GM19023 (cell line): ENCODE data around the gene PPIL6.
A peak's percentile ranks its signal among the peaks of the same experiment; 100 is the strongest.

ENCODE experiments used
- ATAC-seq: cut with Tn5 transposase; IDR thresholded peaks from one replicate; pipeline ENCODE4 v1.9.1; 2021; ENCODE audit warnings: mild to moderate bottlenecking, moderate library complexity; ENCODE audit not compliant: unreplicated experiment

PPIL6 gene

GRCh38 chr6:109406196-109406595 lies 34.2 kb downstream of the PPIL6 start:
- ATAC-seq: no peak

GRCh38 chr6:109397020-109397419 lies 43.4 kb downstream of the PPIL6 start:
- ATAC-seq: no peak

GRCh38 chr6:109396046-109396718 lies 44.2 kb downstream of the PPIL6 start:
- no peak for ATAC-seq

GRCh38 chr6:109393886-109394281 lies 46.5 kb downstream of the PPIL6 start:
- ATAC-seq: no peak

GRCh38 chr6:109393157-109393885 lies 47.1 kb downstream of the PPIL6 start:
- no peak for ATAC-seq

- no peak for ATAC-seq
These were observed 50.7 kb downstream of the PPIL6 start for GRCh38 chr6:109389650-109390274.

GRCh38 chr6:109388265-109388664 lies 52.2 kb downstream of the PPIL6 start:
- no peak for ATAC-seq

- ATAC-seq: no peak
These were observed 56.9 kb downstream of the PPIL6 start for GRCh38 chr6:109383438-109383940.

- ATAC-seq: peak; percentile 76
These were observed 57.6 kb downstream of the PPIL6 start for GRCh38 chr6:109382576-109383437.

- peak; percentile 48 for ATAC-seq
These were observed 58.5 kb downstream of the PPIL6 start, which contains the start of gene CD164 for GRCh38 chr6:109381747-109382575. TSS of gene CD164 (minus strand) at chr6:109382467. CDS start at chr6:109382378, 89 bp downstream.

GRCh38 chr6:109381061-109381746 lies 59.2 kb downstream of the PPIL6 start:
- ATAC-seq: peak; percentile 0

GRCh38 chr6:109379711-109380110 lies 60.7 kb downstream of the PPIL6 start:
- no peak for ATAC-seq

- ATAC-seq: no peak
These were observed 62.7 kb downstream of the PPIL6 start for GRCh38 chr6:109377717-109378116.

- ATAC-seq: no peak
These were observed 66.0 kb downstream of the PPIL6 start for GRCh38 chr6:109374326-109374892.

- peak; percentile 96 for ATAC-seq
These were observed 66.7 kb downstream of the PPIL6 start for GRCh38 chr6:109373762-109374161.

- ATAC-seq: no peak
These were observed 67.1 kb downstream of the PPIL6 start for GRCh38 chr6:109373331-109373730.

GRCh38 chr6:109372130-109372529 lies 68.3 kb downstream of the PPIL6 start:
- ATAC-seq: no peak

- no peak for ATAC-seq
These were observed 69.6 kb downstream of the PPIL6 start for GRCh38 chr6:109370792-109371191.

- no peak for ATAC-seq
These were observed 70.1 kb downstream of the PPIL6 start for GRCh38 chr6:109370336-109370735.
